NCI-H1417 treated with DMSO at 0.1 percent for 48 hours (cell line): Measurements from ENCODE around the gene MYT1.
"Not testable (repeated sequence)": the region's sequence is repeated elsewhere in the genome, so short reads cannot be mapped to it uniquely, and the experiment has no call there.

Source experiments
- DNase-seq: peaks from one replicate; lab custom pipeline; 2025; lab: John Stamatoyannopoulos, UW

Gene MYT1

GRCh38 chr20:64276817-64277216 lies 112.6 kb downstream of the MYT1 start:
- no peak for DNase-seq

DNA sequence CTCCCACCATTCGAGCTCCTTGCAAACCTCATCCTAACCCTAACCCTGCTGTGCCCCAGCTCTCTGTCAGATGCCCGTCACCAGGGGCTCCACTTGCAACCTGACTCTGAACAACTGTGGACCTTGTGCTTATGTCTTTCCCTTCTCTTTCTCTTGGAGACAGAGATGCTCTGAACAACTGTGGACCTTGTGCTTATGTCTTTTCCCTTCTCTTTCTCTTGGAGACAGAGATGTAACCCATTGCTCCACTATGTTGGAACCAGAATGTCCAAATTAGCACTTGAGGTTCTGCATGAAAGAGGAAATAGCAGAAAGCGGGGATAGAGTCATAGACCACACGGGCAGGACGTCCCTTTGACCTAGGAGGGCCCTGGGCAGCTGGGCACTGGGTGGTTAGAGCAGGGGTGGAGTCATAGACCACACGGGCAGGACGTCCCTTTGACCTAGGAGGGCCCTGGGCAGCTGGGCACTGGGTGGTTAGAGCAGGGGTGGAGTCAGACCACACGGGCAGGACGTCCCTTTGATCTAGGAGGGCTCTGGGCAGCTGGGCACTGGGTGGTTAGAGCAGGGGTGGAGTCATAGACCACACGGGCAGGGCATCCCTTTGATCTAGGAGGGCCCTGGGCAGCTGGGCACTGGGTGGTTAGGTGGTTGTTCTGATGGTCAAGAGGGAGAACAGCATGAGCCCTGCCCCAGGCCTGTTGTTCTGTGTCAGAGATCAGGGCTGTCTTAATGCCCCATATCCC lies 113.5 kb downstream of the MYT1 start:
- no peak for DNase-seq

- no peak for DNase-seq
Observed at GRCh38 chr20:64278317-64278681, 114.0 kb downstream of the MYT1 start.

GRCh38 chr20:64279826-64280459 lies 115.7 kb downstream of the MYT1 start:
- no peak for DNase-seq

- DNase-seq = no peak
Observed at GRCh38 chr20:64280460-64280843, 116.2 kb downstream of the MYT1 start.

DNA sequence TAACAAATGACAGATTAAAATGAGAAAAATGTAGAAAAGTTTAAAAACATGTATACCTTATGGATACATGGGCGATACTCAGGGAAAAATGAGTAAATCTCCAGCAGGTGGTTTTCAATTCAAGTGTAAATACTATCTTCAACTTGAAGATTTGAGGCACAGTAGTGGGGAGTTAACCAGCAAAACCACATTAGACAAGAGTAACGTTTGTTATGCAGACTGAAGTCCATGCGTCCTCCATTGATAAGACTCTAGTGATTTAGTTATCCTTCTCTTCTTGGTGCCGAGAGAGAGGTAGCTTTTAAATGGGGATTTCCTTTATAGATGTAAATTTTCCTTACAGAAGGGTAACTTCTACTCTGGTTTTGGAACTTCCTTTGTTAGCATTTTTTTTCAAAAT lies 119.4 kb downstream of the MYT1 start:
- DNase-seq = no peak

GRCh38 chr20:64285579-64286446 lies 121.6 kb downstream of the MYT1 start:
- not testable (repeated sequence) for DNase-seq

GRCh38 chr20:64286447-64287263 lies 122.4 kb downstream of the MYT1 start:
- not testable (repeated sequence) for DNase-seq

- not testable (repeated sequence) for DNase-seq
Observed at GRCh38 chr20:64287264-64287590, 123.0 kb downstream of the MYT1 start.
